ENCODE results near the gene TBC1D22A. TPM values are rescaled to one million over a fixed set of nuclear protein-coding genes. Genes with fewer than 3 reads are reported as not detected.

The TBC1D22A gene
- total RNA-seq, 6 donors from 2014 or later, result 27.1 to 48.2 (median 35.3) TPM

- Histone ChIP-seq H3K9me3 (peaks cover 4 to 11% (median 7%) of the 10 kb centered on the region in 4 donors), H3K4me3 (no peak overlapping the region), H3K36me3 (no peaks in the 10 kb centered on the region), H3K27me3 (no peaks in the 10 kb centered on the region), H3K27ac (no peak overlapping the region), H3K4me1 (peaks cover 5 to 16% (median 11%) of the 10 kb centered on the region in 4 donors)
- DNase-seq (no peak), ATAC-seq (ENCODE audit: low FRiP score in 2 of 2) (peak in 1 of 2 donors; percentile 16)
- TF ChIP-seq POLR2AphosphoS5 (IDR thresholded peaks at IDR 0.05), result no peak
- TF ChIP-seq EP300 (IDR thresholded peaks at IDR 0.05), result no peak
- TF ChIP-seq CTCF (IDR thresholded peaks at IDR 0.05), result no peak
- TF ChIP-seq POLR2A (IDR thresholded peaks at IDR 0.05), result no peak
- 92 to 93% methylated on average over 1 of the region's 1 CpG for WGBS, 2 donors
Observed at GRCh38 chr22:46834021-46834737, 71.7 kb downstream of the TBC1D22A start.

GRCh38 chr22:46835288-46835687 is 72.8 kb downstream of the TBC1D22A start:
- no peaks in the 10 kb centered on the region for H3K27me3 ChIP-seq
- DNase-seq (no peak), ATAC-seq (ENCODE audit: low FRiP score in 2 of 2) (no peak)
- WGBS, 2 donors, result 94 to 97% methylated on average over 2 of the region's 2 CpGs
- no peak overlapping the region for H3K27ac ChIP-seq
- TF ChIP-seq EP300 (IDR thresholded peaks at IDR 0.05) (no peak), CTCF (IDR thresholded peaks at IDR 0.05) (no peak), POLR2A (IDR thresholded peaks at IDR 0.05) (no peak), POLR2AphosphoS5 (IDR thresholded peaks at IDR 0.05) (no peak)
- peaks cover 0 to 5% (median 1%) of the 10 kb centered on the region in 4 donors for H3K4me1 ChIP-seq
- no peak overlapping the region for H3K4me3 ChIP-seq
- H3K36me3 ChIP-seq, result no peaks in the 10 kb centered on the region
- peaks cover 4 to 11% (median 7%) of the 10 kb centered on the region in 4 donors for H3K9me3 ChIP-seq

GRCh38 chr22:46835693-46836092 is 73.2 kb downstream of the TBC1D22A start:
- H3K36me3 ChIP-seq, result no peaks in the 10 kb centered on the region
- no peak overlapping the region for H3K4me3 ChIP-seq
- TF ChIP-seq POLR2AphosphoS5 (IDR thresholded peaks at IDR 0.05) (no peak), EP300 (IDR thresholded peaks at IDR 0.05) (no peak), CTCF (IDR thresholded peaks at IDR 0.05) (no peak), POLR2A (IDR thresholded peaks at IDR 0.05) (no peak)
- no peak overlapping the region for H3K27ac ChIP-seq
- H3K9me3 ChIP-seq, result peaks cover 4 to 11% (median 7%) of the 10 kb centered on the region in 4 donors
- H3K4me1 ChIP-seq, result peaks cover 0 to 1% (median 0%) of the 10 kb centered on the region in 4 donors
- H3K27me3 ChIP-seq, result no peaks in the 10 kb centered on the region
- DNase-seq (no peak), ATAC-seq (ENCODE audit: low FRiP score in 2 of 2) (no peak)
- WGBS, 2 donors, result 95 to 96% methylated on average over 2 of the region's 2 CpGs

GRCh38 chr22:46841522-46841921 is 79.1 kb downstream of the TBC1D22A start:
- DNase-seq (no peak), ATAC-seq (ENCODE audit: low FRiP score in 2 of 2) (no peak)
- TF ChIP-seq POLR2A (IDR thresholded peaks at IDR 0.05), result no peak
- TF ChIP-seq EP300 (IDR thresholded peaks at IDR 0.05), result no peak
- TF ChIP-seq CTCF (IDR thresholded peaks at IDR 0.05), result no peak
- TF ChIP-seq POLR2AphosphoS5 (IDR thresholded peaks at IDR 0.05), result no peak
- 78 to 98% methylated on average over 3 of the region's 3 CpGs for WGBS, 2 donors
- no peaks in the 10 kb centered on the region for H3K36me3 ChIP-seq
- H3K27ac ChIP-seq, result no peak overlapping the region
- no peak overlapping the region for H3K4me3 ChIP-seq
- H3K9me3 ChIP-seq, result no peaks in the 10 kb centered on the region
- H3K27me3 ChIP-seq, result no peaks in the 10 kb centered on the region
- peaks cover 0 to 19% (median 8%) of the 10 kb centered on the region in 4 donors for H3K4me1 ChIP-seq

- ATAC-seq (ENCODE audit: low FRiP score in 2 of 2) (no peak), DNase-seq (no peak)
- no peak overlapping the region for H3K27ac ChIP-seq
- H3K4me3 ChIP-seq, result no peak overlapping the region
- TF ChIP-seq CTCF (IDR thresholded peaks at IDR 0.05) (no peak), EP300 (IDR thresholded peaks at IDR 0.05) (no peak), POLR2AphosphoS5 (IDR thresholded peaks at IDR 0.05) (no peak), POLR2A (IDR thresholded peaks at IDR 0.05) (no peak)
- peaks cover 0 to 19% (median 8%) of the 10 kb centered on the region in 4 donors for H3K4me1 ChIP-seq
- H3K9me3 ChIP-seq, result no peaks in the 10 kb centered on the region
- WGBS, 2 donors, result 87 to 89% methylated on average over 8 to 11 of the region's 11 CpGs
- no peaks in the 10 kb centered on the region for H3K36me3 ChIP-seq
- no peaks in the 10 kb centered on the region for H3K27me3 ChIP-seq
Observed at GRCh38 chr22:46842606-46843005, 80.2 kb downstream of the TBC1D22A start.

Data from upper lobe of left lung (tissue), 6 donors.